ENCODE measurements around the gene TAMM41.
"Not testable (repeated sequence)": the region's sequence is repeated elsewhere in the genome, so short reads cannot be mapped to it uniquely, and the experiment has no call there.

TAMM41 gene

DNA sequence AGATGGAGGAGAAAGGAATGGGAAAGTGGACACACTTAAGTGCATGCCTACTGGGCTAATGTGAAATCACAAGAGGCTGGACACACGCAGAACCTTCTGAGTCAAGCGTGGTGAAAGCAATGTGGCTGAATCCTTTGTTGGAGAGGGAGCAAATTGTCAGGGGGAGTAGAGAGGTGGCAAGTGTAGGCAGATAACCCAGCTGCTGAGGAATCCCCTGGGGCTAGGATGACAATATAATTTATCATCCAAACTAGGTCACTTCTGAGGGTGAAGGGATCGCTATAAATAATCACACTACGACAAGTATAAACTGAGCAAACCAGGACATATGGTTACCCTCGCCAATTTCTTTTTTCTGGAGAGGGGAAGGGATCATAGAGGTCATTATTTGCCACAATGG, 28.7 kb downstream of the TAMM41 start:
- H3K27ac ChIP-seq: peak overlapping the region; percentile 34
- peak; percentile 72 for DNase-seq (ENCODE audit: low read depth, low spot score)

DNA sequence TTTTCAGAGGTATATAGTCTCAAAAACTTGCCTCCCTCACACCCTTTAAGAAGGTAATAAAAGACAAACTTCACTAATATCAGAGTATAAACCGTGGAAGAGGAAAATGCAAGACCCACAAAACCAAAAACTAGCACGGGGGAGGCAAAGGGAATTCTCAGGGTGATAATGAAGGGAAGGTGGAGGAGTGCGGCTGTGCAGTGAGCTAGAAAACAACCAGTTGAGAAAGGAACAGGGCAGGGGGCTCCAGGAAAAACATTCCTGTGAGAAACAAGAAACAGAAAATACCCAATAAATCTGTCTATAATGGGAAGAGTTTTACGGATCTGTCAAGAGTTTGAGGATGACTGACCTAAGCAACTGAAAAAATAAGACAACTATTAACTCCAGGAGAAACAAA, 31.6 kb downstream of the TAMM41 start:
- DNase-seq (ENCODE audit: low read depth, low spot score): no peak
- no peak overlapping the region for H3K27ac ChIP-seq

DNA sequence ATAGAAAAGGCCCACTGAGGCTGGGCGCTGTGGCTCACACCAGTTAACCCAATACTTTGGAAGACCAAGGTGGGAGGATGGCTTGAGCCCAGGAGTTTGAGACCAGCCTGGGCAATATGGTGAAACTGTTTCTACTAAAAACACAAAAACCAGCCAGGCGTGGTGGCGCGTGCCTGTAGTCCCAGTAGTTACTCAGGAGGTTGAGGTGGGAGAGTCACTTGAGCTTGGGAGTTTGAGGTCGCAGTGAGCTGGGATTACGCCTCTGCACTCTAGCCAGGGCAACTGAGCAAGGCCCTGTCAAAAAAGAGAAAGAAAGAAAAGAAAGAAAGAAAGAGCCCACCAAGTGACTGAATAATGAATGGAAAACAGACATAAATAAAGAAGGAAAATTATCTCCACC, 32.0 kb downstream of the TAMM41 start:
- H3K27ac ChIP-seq: no peak overlapping the region
- no peak for DNase-seq (ENCODE audit: low read depth, low spot score)

DNA sequence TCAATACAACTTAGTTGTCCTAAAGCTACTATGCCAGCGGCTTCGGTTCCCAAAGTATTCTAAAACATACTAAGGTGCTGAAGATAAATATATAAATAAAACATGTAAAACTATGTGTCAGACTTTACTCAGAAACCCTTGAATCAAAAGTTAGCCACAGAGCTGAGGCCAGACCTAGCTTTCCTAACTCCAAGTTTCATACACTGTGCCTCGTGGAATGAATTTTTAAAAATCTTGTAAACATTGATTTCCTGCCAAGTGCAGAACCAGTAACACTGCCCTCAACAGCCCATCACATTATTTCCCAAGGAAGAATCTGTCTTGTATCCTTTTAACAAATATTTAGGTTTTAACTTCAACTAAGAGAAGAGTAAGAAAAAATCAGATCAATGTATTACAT, 36.4 kb downstream of the TAMM41 start:
- no peak overlapping the region for H3K27ac ChIP-seq
- DNase-seq (ENCODE audit: low read depth, low spot score): no peak

DNA sequence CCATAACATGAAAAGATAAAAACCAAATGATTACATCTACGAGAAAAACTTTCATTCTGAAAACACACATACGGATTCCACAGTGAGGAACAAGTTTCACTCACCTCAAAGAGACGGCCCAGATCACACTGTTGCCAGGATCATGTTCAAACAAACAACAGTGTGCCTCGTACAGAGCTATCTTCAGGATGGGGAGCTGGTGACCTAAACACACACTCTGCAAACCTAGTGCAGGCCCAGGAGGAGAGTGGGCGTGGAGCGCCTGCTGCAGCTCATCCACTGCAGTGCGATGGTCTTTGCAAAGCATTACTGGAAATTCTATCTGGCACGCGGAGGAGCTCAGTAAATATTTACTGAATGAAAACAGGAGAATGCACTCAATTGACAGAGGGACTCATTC, 38.5 kb downstream of the TAMM41 start:
- no peak for DNase-seq (ENCODE audit: low read depth, low spot score)
- no peak overlapping the region for H3K27ac ChIP-seq

DNA sequence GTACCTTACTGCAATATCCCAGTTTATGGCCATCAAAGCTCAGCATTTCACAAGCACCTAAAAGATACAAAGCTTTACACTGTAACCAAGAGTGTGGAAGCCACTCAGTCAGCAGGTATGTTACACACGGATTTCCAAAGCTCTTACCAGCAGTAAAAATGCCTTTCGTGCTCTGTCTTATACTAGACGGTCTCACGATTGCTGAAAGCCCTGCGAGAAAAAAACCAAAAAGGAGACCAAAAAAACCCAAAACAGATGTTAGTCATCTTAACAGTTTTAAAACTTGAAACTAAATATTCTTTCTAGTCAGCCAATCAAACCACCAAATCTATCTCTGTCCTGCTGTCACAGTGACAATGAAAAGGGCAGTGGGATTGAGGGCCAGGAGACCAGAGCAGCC, 39.0 kb downstream of the TAMM41 start:
- no peak for DNase-seq (ENCODE audit: low read depth, low spot score)
- no peak overlapping the region for H3K27ac ChIP-seq

DNA sequence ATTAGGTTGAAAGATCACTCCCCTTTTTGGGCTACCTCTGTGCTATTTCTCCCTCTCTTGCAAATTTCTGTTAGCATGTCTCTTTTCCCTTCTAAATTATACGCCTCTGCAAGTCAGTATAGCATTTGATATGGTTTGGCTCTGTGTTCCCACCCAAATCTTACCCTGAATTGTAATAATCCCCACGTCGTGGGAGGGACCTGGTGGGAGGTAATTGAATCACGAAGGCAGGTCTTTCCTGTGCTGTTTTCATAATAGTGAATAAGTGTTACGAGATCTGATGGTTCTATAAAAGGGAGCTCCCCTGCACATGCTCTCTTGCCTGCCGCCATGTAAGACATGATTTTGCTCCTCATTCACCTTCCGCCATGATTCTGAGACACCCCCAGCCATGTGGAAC, 41.0 kb downstream of the TAMM41 start:
- no peak for DNase-seq (ENCODE audit: low read depth, low spot score)

DNA sequence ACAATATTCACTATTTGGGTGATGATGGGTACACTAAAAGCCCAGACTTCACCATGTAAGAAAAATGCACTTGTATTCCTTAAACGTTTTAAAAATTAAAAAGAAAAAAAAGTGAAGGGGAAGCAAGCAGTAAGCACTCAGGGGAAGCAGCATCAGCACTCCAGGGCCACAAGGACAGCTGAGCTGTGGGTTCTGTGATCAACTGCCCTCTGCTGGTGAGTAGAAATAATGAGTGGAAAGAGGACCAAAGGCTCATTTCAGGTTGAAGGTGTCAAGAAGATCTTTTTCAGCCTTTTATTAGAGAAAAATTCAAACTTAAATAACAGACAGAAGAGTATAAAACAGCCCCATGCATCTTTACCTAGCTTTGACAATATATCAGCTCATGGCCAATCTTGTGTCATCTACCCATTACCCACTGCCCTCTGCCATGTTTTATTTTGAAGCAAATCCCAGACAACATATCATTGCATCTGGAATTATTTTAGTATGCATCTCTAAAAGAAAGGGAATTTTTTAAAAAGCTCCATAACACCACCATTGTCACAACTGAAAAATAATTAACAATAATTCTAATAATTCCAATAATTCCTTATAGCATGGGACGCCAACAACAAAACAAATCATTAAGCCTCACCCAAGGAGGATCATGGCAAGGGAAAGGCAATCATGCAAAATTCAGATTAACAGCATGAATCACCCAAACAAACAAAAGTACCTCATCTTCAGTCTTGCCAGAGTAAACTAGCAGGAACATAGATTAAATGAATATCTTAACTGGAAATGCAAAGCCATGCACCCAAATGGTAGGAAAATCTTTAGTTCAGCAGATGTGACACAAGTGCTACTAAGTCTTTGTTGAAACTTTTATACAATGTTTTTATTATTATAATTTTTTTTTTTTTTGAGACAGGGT, 42.5 kb downstream of the TAMM41 start:
- no peak overlapping the region for H3K27ac ChIP-seq
- peak; percentile 6 for DNase-seq (ENCODE audit: low read depth, low spot score)

More for the DNA sequence above, 41.0 kb downstream of the TAMM41 start:
- H3K27ac ChIP-seq: no peak overlapping the region

DNA sequence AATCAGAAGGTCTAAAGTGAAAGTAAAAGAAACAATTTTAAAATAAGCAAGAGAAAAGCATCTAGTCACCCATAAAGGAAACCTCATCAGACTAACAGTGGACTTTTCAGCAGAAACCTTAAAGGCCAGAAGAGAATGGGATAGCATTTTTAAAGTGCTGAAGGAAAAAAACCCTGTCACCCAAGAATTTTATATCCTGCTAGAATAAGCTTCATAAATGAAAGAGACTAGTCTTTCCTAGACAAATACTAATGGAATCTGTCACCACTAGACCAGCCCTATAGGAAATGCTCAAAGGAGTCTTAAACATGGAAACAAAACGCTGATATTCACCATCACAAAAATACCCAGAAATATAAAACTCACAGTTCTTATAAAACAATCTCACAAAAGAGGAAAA, 46.9 kb downstream of the TAMM41 start:
- no peak overlapping the region for H3K27ac ChIP-seq
- no peak for DNase-seq (ENCODE audit: low read depth, low spot score)

DNA sequence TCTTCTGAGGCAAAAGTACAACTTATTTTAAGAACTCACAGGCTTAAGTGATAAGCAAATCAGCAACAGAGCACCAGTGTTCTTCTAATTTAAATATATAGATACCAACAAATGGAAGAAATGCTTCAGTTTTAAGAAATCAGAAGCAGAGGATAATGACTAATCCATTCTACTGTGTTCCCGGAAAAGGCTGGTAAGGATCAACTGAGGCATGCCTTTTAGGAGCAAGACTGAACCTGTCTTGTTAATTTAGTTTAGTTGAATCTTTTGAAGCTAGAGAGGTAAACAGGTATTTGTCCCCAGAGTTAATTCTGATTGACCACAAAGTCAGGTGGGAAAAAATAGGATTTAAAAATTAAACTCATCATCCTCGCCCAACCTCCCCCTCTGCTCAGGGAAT, 51.8 kb downstream of the TAMM41 start:
- H3K27ac ChIP-seq: peak overlapping the region; percentile 60
- DNase-seq (ENCODE audit: low read depth, low spot score): no peak

DNA sequence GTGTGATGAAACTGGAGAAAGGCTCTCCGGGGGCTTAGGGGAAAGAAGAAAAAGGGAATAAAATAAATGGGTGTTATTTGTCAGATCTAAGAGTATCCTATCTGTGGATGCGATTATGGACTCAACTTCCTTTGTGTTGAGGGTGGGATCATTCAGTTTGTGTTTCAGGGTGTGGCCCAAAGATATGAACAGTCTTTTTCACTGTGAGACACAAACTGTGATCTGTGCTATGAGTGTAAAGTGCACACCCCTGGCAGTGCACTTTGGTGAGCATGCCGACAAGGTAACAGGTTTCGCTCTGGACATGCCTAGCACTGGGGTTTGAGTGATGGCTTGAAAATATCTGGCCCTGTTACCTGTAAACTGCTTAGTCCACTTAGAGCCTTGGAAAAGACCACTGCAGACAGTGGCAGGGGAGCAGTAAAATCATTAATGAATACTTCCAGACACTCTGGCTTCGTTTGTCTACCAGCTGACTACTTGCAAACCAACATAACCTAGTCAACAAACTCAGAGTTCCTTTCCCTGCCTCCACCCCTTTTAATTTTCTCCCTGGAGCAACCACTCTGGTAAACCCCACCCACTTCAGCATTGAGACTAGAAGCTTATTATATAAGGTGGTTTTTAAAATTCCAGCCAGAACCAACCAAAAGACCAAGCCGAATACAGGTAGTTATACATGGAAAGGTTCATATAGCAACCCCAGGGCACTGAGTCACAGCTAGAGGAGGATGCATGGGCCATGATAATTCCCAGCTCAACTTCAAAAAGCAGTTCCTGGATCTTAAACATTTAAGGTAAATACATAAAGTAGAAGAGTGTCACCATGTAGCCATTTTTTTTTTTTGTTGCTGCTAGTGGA, 55.1 kb downstream of the TAMM41 start:
- H3K27ac ChIP-seq: no peak overlapping the region
- DNase-seq (ENCODE audit: low read depth, low spot score): no peak

DNA sequence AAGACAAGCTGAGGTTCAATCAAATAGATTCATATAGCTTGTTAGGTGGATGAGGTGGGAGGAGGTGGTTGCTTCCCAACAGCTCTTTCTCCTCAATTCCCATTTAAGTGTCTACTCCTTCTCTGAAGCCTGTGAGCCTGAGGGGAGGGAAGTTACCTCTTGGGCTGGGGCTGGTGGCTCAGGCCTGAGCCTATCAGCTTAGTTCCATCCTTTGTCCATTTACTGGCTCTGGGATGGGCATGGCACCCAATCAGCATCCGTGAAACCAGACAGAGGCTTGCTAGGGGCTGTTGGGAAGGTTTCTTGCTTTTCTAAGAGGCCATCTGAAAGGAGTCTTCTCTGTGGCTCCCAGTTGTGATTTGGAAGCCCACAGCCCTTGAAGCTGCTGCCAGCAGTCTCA, 57.3 kb downstream of the TAMM41 start:
- H3K27ac ChIP-seq: no peak overlapping the region
- no peak for DNase-seq (ENCODE audit: low read depth, low spot score)

DNA sequence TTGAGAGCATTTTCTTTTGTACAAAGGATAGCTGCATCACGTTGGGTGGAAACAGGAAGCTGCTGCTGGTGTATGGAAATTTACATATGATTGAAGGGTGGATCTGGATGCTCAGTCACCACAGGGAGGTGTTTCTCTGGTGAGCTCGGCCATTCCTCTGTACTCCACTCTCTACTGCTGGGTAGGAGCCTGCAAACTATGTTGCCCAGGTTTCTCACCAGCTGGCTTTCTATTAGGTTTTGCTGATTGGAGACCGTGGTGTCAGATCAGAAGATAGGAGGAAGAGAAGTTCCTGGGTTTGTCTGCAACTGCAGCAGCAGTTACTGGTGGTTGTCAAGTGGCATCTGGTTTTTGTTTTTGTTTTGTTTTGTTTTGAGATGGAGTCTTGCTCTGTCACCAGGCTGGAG, 61.7 kb downstream of the TAMM41 start:
- H3K27ac ChIP-seq: no peak overlapping the region
- DNase-seq (ENCODE audit: low read depth, low spot score): no peak

DNA sequence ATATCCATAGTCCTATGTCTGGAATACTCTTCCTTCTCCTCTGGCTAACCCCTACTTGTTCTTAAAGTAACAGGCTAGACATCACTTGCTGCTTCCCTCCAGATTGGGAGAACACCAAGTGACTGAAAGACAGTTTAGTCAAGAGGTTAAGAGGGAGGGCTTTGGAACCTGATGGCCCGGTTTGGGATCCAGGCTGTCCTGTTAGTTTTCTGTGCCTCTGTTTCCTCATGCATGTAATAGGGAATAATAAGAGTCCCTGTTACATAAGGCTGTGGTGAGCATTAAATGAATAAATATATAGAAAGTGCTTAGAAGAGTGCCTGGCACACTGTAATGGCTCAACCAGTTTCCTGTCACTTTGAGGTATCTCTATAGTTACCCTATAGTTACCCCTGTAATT, 66.3 kb downstream of the TAMM41 start:
- DNase-seq (ENCODE audit: low read depth, low spot score): no peak
- H3K27ac ChIP-seq: no peak overlapping the region

DNA sequence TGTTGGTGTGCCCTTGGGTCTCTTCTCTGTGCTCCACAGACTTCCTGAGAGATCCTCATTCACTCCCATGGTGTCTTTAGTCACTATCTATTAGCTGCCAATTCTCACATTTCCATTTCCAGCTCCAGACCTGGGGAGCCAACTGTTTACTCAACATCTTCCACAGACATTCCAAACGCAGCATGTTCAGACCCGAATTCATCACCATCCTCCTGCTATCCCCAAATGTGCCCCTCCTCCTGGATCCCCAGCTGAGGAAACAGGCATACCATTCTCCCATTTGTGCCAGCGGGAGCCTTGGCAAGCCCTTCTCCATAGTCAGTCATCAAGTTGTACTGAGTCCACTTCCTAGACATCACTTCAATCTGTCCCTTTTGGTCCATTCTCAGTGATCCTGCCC, 67.1 kb downstream of the TAMM41 start:
- DNase-seq (ENCODE audit: low read depth, low spot score): no peak
- no peak overlapping the region for H3K27ac ChIP-seq

DNA sequence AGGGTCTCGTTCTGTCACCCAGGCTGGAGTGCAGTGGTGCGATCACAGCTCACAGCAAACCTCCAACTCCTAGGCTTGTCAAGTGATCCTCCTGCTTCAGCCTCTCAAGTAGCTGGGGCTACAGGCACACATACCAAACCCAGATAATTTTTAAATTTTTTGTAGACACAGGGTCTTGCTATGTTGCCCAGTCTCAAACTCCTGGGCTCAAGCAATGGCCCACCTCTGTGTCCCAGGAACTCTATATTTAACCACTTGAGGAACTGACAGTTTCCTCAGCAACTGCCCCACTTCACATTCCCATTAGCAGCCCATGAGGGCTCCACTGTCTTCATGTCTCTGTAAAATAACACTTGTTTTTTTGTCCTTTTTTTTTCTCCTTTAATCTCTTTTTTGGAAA, 68.4 kb downstream of the TAMM41 start:
- DNase-seq (ENCODE audit: low read depth, low spot score): no peak
- no peak overlapping the region for H3K27ac ChIP-seq

DNA sequence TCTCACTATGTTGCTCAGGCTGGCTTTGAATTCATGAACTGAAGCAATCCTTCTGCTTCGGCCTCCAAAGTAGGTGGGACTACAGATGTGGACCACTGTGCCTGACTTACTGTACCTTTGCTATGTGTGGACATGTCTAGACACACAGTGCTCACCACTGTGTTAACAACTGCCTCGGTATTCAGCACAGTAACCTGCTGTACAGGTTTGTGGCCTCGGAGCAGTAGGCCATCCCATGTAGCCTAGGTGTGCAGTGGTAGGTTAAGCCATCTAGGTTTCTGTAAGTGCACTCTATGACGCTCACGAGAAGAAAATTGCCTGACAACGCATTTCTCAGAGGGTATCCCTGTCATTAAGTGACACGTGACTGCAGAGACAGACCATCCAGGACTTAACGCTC, 70.3 kb downstream of the TAMM41 start:
- no peak overlapping the region for H3K27ac ChIP-seq

DNA sequence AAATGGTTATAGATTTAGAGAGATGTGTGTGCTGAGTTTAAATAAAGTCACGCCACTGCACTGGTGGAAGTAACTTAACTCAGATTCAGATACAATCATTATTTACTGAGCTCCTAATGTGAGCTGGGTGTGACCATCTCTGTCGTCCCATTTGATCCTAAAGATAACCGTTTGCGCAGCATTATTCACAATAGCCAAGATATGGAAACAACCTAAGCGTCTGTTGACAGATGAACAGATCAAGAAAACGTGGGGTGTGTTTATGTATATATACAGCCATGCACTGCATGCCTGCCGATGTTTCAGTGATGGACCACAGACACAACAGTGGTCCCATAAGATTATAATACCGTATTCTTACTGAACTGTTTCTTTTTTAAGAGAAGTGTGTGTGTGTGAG, 71.2 kb downstream of the TAMM41 start:
- no peak for DNase-seq (ENCODE audit: low read depth, low spot score)
- no peak overlapping the region for H3K27ac ChIP-seq

More for the DNA sequence above, 70.3 kb downstream of the TAMM41 start:
- no peak for DNase-seq (ENCODE audit: low read depth, low spot score)

DNA sequence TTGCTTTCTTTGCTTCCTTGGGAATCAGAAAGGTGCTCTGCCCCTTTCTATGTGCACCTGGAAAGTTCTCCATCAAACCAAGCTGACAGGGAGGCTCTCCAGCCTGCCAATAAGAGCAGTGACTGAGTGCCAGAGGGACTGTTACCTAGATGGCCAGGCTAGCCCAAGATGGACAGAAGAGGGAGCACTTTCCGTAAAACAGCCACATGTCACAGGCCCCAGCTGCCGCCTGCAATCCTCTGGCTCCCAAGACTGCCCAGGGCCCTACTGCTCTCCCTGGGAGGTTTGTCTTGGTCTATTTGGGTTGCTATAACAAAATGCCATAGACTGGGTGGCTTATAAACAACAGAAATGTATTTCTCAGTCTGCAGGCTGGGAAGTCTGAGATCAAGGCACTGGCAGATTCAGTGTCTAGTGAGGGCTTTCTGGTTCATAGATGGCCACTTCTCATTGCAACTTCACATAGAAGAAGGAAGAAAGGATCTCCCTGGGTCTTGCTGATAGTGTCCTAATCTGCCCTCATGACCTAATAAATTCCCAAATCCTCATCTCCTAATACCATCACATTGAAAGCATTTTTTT, 72.3 kb downstream of the TAMM41 start:
- peak overlapping the region; percentile 39 for H3K27ac ChIP-seq

DNA sequence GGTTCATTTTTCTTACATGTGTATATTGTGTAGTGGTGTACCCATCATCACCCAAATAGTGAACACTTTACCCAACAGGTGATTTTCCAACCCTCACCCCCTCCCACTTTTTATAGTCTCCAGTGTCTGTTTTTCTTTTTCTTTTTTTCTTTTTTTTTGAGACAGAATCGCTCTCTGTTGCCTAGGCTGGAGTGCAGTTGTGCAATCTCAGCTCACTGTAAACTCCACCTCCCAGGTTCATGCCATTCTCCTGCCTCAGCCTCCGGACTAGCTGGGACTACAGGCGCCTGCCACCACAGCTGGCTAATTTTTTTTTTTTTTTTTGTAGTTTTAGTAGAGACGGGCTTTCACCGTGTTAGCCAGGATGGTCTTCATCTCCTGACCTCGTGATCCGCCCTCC, 74.8 kb downstream of the TAMM41 start:
- not testable (repeated sequence) for DNase-seq (ENCODE audit: low read depth, low spot score)
- peak overlapping the region; percentile 99 for H3K27ac ChIP-seq

More for the DNA sequence above, 72.3 kb downstream of the TAMM41 start:
- DNase-seq (ENCODE audit: low read depth, low spot score): no peak

Data from epithelial cell of prostate (primary cell).